NCI-H510A treated with DMSO at 0.1 percent for 48 hours (cell line): ENCODE data around the gene PADI2.

Source experiments
- DNase-seq: peaks from one replicate; lab custom pipeline; 2025; lab: John Stamatoyannopoulos, UW

Gene PADI2

GRCh38 chr1:17112496-17113236 is 6.6 kb downstream of the PADI2 start:
- no peak for DNase-seq

GRCh38 chr1:17112076-17112475 is 7.2 kb downstream of the PADI2 start:
- no peak for DNase-seq

GRCh38 chr1:17110555-17110926 is 8.7 kb downstream of the PADI2 start:
- DNase-seq, result no peak

- peak; percentile 22 for DNase-seq
Observed at GRCh38 chr1:17109892-17110554, 9.2 kb downstream of the PADI2 start.

- DNase-seq, result no peak
Observed at GRCh38 chr1:17108786-17109185, 10.5 kb downstream of the PADI2 start.

GRCh38 chr1:17108360-17108759 is 10.9 kb downstream of the PADI2 start:
- DNase-seq, result no peak

DNA sequence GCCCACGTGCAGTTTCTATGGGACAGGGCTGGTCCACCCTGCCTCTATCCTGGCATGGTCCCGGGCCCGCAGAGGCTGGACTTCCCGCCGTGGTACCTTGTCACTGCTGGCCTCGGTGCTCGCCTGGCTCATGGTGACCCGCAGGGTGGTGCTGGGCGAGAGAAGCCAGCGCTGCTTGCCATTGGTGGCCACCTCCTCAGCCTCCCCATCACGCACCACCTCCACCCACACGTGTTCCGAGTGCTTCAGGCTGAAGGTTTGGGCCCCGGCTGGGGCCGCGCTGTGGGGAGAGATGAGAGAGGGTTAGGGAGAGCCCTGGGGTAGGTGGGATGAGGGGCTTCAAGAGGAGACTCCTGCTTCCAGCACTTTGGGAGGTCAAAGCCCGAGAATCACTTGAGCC is 14.5 kb downstream of the PADI2 start:
- no peak for DNase-seq

- no peak for DNase-seq
Observed at GRCh38 chr1:17102232-17102631, 17.0 kb downstream of the PADI2 start.

DNA sequence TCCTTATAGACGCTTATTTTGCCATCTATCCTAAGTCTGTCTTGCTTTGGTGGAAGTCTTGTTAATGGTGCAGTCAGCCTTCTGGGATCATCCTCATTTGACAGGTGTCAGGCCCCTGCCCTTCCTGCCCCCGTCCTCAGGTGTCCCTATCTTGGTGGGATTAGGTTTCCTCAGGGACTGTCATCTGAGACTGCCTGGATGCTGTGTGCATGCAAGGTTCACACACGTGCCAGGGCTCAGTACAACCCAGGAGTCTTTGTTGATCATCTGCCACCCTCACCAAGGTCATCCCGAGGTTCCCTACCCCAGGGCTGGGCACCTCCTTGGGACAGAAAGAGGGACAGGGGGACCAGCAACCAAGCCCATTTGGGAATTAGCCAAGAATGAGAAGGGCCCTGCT is 18.0 kb downstream of the PADI2 start:
- DNase-seq, result no peak

DNA sequence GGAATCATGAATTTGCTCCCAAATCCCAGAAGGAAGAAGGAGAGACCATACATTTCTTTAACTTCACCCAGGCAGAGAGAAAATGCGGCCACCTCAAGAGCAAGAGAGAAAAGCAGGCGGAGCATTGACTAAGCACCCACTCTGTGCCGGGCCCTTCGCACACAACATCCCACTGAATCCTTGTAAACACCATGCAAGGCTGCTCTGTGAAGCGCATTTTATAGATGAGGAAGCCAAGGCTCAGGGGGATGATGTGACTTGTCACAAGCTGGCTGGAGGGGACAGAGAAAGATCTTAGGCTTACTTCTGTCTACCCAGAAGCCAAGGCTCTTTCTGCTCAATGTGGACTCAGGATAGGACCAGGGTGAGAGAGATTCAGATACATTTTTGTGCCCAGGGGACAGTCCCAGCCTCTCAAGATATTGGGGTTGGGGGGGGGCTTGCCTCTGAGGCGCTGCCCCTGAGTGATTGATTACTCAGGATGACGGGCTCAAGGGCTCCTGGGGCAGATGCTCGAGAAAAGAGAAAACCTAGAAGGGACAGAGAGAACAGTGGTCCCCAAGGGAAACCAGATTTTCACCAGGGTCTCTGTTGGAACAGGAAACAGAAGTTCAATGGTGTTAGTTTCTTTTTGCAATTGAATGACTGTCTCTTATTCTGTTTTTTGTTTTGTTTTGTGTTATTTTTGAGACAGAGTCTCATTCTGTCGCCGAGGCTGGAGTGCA is 19.5 kb downstream of the PADI2 start:
- DNase-seq, result no peak

DNA sequence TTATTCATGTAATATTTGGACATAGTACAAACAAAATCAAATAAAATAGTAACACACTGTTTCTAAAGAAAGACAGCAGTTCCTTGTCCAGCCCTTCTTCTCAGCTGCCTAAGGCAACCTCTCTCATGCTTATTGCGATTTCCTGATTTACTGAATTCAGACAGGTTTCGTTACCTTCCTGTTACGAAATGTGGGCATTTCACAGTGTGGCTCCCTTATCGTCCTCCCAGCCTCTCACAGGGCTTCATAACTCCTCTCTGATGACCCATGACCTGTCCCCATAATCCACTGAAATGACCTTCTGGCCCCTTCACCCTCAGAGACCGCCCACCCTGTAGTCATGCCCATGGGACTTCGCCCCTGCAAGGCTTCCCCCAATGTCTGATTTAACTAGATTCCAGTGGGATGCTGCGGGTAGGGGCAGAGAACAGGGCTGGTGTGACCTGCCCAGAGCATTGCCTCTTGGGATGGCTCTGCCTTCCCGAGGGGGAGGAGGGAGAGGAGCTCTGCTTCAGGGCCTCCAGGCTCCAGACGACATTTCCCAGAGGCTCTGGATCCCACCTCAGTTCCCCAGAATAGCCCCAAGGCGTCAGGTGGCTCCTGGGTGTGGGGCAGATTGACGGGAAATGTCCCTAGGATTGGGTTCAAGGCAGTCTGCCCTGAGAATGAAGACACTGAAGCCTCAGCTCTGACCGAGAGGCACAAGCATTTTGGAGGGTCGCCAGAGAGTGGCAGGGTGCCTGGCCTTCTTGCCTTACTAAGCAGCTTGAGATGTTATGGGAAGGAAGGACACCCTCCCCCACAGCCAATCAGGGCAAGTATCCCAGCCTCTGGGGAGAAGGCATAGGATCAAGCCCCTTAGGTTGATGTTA is 20.6 kb downstream of the PADI2 start:
- no peak for DNase-seq

GRCh38 chr1:17097787-17098186 is 21.5 kb downstream of the PADI2 start:
- DNase-seq, result no peak

- DNase-seq, result no peak
Observed at GRCh38 chr1:17097147-17097546, 22.1 kb downstream of the PADI2 start.

GRCh38 chr1:17096584-17096983 is 22.7 kb downstream of the PADI2 start:
- no peak for DNase-seq

GRCh38 chr1:17095141-17095540 is 24.1 kb downstream of the PADI2 start:
- DNase-seq, result no peak

DNA sequence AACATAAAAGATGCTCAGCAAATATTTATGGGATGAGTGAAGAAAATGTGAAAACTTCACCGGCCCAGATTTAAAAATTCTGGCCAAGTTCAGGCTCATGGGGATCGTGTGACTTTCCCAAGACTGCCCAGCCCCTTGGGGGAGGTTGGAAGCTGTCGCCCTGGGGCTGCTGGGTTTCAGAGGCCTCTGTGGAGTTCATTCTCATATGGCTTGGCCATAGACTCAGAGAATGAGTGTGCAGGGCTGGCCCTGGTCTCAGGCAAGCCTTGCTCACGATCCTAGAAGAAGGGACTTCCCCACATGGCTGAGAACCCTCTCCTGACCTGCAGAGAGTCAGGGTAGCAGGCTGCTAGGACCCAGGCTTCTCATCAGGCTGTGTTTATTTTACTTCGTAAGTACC is 24.6 kb downstream of the PADI2 start:
- DNase-seq, result no peak

DNA sequence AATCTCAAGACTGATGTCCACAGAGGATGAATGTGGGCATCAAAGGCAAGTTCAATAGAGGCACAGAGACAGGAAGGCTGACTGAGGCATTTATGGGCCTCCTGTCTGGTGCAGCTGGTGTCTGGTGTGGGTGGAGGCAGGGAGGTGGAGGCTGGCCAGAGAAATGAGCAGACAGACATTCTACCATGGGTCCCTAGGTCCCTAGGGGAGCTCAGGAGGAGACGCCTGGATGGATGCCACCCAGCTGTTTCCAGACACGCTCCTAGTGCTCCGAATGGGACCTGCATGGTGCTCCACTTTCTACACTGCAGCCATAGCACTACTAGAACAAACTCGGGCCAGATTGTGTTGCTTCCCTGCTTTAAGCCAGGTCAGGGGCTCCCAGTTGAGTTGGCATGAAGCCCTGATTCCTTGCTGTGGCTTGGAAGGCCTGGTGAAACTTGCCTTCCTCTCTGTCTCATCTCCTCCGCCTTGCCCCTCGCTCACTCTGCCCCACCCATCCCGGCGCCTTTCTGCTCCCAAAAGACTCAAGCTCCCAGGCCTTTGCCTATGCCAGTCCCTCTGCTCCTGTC is 25.3 kb downstream of the PADI2 start:
- no peak for DNase-seq

GRCh38 chr1:17091252-17091651 is 28.0 kb downstream of the PADI2 start:
- DNase-seq, result no peak

DNA sequence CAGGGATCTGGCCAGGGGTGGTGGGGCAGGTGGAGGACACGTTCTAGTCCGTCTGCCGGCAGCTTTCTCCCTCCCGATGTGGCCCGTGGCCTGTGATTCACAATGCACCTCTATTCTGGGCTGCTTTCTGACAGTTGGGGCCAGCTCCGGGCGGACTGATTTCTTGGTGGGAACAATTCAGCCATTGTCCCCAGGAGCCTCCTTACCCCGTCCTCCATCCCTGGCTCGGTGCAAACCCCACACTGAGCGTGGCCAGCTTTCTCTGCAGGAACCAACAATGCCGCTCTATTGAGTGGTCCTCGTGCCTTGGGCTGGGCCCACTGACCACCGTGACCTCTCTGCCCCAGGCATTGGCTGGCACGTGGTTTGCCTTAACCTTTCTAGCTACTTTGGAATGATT is 29.7 kb downstream of the PADI2 start:
- DNase-seq, result no peak

DNA sequence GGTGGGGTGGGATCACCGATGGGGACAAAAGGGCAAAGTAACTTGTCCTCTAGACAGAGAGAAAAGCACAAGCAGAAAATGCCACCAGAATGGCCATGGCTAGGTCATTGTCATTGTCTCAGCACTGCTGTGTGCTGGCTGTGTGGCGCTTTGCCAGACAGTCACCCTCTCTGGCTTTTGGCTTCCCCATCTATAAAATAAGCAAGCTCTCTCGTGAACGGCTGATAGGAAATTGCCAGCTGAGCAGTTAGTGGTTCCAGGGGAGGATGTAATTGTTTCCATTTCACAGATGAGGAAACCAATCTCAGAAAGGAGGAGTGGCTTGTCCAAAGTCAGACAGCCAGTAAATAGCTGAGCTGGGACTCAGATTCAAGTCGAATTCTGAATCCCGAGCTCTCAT is 32.5 kb downstream of the PADI2 start:
- no peak for DNase-seq

DNA sequence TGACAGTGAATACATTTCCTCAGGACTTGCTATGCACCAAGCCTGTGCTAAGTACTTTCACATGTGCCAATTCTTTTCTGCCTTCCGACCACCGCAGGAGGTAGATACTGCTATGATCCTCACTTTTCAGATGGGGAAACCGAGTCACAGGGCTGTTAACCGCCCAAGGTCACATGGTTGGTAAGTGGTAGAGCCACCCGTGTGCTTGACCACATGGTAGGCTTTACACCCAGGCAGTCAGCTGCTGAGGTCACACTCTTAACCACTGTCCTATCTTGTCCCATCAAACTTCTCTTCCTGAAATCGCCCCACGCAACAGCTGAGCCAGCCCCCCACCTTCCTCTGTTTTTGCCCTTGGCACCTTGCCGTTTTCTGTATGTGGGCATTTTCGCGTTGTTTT is 34.5 kb downstream of the PADI2 start:
- DNase-seq, result no peak

- no peak for DNase-seq
Observed at GRCh38 chr1:17082761-17083160, 36.5 kb downstream of the PADI2 start.
